Putamen (tissue), 1 donor: ENCODE measurements around the gene DHX29.

Experiments
- DNase-seq: peaks from one replicate; pipeline ENCODE4 v3.0.0-alpha.2; 2016; ENCODE audit warnings: low spot score

The DHX29 gene

GRCh38 chr5:55232985-55233928 lies 74.2 kb downstream of the DHX29 start, which contains the start of gene CCNO:
CCNO (minus strand) TSS chr5:55233608; CDS start chr5:55233523, 85 bp downstream.
- peak; percentile 56 for DNase-seq

DNA sequence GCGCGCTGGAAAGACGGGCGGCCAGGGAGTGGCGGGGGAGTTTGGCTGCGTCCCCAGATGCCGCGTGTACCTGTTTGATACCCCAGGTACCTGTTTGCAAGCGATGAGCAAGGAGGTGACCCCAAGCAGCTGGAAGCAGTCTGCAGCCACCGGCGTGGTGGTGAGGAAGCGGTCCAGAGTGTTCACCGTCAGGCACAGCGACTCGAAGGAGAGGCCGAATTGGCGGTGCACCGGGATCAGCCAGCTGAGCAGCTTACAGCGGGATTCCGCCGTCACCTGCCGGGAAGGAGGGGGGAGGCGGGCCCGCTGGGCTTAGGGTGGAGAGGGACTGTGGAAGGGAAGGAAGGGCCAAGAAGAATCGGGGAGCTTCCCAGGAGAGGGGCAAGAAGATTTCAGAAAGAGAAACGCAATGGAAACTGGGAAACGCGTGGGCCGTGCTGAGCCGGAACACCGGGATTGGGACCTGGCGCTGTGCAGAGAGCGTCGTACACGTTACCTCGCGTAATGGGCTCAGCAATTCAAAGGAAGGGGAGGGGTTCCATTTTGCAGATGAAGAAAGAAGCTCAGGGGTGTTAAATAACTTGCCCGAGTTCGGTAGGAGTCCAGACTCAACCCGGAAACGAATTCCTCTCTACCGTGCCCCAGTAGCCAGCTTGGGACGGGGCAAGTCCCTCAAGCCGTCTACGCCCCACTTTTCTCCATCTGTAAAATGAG lies 75.1 kb downstream of the DHX29 start:
- no peak for DNase-seq

DNA sequence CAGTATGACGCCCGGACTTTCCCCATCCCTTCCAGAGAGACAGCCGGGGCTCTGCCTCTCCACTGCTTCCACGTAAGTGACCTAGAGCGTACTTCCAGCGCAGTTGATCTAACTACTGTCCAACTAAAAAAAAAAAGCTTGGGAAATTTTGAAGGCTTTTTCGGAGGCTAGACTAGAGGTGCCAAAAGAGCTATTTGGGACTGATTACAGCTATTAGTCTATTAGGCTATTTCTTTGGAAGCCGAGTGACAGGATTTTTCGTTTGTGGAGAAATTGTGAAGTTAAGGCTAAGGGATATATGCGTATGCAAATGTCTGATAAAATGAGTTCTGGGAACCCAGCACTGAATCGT lies 75.6 kb downstream of the DHX29 start:
- no peak for DNase-seq

- no peak for DNase-seq
These were observed 76.2 kb downstream of the DHX29 start for GRCh38 chr5:55231029-55231918.

GRCh38 chr5:55230086-55230629 lies 77.3 kb downstream of the DHX29 start:
- DNase-seq: no peak

- no peak for DNase-seq
These were observed 79.6 kb downstream of the DHX29 start for GRCh38 chr5:55227664-55228430.

GRCh38 chr5:55226934-55227663 lies 80.4 kb downstream of the DHX29 start, which contains the start of gene MCIDAS:
MCIDAS (minus strand) TSS chr5:55227315; CDS start chr5:55227138, 177 bp downstream.
- no peak for DNase-seq

GRCh38 chr5:55226027-55226933 lies 81.2 kb downstream of the DHX29 start:
- no peak for DNase-seq

- DNase-seq: no peak
These were observed 82.1 kb downstream of the DHX29 start for GRCh38 chr5:55225346-55225745.

DNA sequence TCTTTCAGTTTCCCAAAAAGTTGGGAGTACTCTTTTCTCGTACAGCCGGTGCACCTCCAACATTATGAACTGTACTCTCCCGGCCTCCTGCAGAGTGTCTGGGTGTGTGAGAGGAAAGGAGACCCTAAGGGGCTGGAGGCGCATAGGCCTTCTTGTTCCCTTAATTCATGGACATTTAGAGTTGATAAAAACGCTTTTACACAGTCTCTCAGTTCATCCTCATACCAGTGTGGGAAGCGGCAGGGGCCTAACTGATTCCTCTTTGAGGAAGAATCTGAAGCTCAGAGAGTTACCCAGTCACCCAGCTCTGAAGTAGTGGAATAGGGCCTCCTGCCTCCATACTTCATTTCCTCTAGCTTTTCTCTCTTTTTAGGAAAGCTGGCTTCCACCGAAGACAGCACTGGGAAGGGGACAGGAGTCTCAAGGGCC lies 83.7 kb downstream of the DHX29 start:
- DNase-seq: no peak

DNA sequence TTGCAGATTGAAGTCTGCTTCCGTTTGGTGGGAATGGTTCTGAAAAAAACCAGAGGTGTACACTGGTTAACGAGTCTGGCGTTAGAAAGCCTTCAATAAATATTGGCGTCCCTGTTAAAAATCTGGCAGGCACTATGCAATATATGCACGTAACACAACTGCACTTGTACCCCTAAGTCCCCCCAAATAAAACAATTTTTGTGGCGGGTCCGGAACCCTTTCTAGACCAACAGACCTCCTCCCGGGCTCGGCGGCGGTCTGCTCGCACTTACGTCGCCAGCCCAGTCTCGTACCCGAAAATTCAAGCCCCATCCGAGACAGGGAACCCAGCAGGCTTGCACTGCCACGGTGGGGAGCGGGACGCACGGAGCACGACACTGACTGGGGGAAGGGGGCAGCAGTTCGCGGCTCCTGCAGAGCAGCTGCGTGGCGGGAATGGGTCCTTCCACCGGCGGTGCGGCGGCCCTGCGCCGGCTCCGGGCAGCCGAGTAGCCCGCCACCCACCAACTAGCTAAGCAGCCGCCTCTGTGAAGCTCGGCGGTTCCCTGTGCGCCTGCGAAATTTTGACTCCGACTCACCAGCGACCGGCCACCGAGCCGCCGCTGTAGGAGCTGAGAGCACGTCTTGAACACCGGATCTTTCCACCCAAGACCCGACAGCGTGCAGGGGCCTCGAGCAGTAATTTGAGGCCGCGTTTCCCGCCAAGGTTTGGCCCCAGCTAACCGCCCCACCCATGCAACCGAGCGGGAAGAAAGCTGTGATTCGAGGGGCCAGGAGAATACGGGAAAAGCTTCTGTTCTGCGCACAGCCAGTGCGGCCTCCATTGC lies 84.3 kb downstream of the DHX29 start:
- no peak for DNase-seq

DNA sequence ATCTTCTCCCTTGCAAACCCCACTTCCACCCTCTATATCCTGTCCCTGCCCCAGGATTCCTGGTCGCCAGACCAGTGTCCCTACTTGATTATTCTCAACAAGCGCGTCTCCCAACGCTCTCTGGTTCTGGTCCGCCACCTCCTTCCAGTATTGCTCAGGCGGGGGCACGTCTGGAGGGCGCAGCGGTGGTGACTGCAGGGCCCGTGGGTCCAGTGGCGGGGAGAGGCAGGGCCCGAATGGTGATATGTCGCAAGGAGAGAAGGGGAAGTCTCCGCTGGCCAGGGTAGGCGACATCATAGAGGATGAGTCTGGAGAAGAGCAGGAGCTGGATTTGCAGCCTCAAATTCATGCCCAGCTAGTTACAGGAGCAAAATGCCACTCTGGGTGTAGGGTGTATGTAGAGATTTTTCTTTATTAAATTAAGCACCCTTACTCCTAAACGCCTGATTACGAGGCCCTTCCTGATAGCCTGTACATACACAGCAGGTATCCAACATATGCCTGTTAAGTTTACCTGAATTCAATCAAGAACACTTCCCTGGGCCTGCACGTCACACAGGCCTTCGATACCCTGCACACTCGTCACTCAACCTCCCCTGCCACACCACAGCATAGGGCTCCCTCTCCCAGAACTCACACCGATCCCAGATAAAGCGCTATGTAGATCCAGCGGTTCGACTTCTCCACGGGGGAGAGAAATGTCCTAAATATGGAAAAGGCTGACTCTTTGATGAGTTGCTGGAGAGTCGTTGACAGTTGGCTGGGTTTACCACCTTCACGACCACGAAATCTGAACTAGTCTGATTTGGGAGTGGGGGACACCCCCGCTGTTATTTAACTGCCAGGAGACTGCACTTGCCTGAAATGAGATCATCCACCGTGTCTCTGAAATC lies 85.2 kb downstream of the DHX29 start:
- DNase-seq: no peak

GRCh38 chr5:55220433-55221185 lies 86.9 kb downstream of the DHX29 start:
- no peak for DNase-seq

DNA sequence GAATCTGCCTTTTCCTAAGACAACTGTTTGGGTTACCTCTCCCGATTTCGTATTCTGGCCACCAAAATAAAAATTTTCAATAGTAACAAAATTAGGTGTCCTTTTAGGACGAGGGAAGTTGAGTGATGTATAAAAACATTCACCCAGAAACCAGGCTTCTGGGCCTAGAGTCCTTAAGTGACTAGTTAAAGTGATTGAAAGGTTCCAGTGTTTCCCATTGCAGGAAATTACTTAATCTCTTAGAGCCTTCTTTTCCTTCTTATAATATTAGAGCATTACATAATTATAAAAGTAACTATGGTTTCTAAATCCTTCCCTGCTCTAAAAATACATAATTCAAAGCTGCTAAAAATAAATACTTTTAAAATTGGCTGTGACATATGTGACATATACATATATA lies 87.7 kb downstream of the DHX29 start:
- no peak for DNase-seq

GRCh38 chr5:55218967-55219366 lies 88.5 kb downstream of the DHX29 start:
- no peak for DNase-seq

GRCh38 chr5:55211184-55211874 lies 96.2 kb downstream of the DHX29 start:
- DNase-seq: no peak
